ENCODE results near the gene TM7SF2. TPM values are rescaled to one million over a fixed set of nuclear protein-coding genes. Genes with fewer than 3 reads are reported as not detected.

Gene TM7SF2
- total RNA-seq, 1 experiment from 2014 or later = 63.8 TPM

DNA sequence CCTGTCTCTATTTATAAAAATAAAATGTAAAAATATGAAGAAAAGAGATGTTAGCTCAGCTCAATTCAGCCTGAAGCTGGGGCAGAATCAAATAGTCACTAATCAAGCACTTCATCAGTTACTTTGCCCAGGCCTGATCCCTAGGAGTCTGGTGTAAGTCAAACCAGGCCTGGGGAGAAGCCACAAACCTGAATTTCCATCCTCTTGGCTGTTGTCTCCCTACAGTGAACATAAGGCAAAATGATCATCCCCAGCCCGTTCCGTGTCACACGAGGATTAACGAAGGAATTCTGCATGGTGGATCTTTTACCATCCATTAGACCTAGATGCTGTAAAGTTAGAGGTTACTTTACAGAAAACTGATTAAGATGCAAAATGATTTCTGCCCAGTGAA lies 46.8 kb upstream of the TM7SF2 start (continued):
- TF ChIP-seq, protein P1, sequence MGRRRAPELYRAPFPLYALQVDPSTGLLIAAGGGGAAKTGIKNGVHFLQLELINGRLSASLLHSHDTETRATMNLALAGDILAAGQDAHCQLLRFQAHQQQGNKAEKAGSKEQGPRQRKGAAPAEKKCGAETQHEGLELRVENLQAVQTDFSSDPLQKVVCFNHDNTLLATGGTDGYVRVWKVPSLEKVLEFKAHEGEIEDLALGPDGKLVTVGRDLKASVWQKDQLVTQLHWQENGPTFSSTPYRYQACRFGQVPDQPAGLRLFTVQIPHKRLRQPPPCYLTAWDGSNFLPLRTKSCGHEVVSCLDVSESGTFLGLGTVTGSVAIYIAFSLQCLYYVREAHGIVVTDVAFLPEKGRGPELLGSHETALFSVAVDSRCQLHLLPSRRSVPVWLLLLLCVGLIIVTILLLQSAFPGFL (CRISPR knock-in tag; IDR thresholded peaks at IDR 0.05; ENCODE audit: borderline replicate concordance) = no peak

DNA sequence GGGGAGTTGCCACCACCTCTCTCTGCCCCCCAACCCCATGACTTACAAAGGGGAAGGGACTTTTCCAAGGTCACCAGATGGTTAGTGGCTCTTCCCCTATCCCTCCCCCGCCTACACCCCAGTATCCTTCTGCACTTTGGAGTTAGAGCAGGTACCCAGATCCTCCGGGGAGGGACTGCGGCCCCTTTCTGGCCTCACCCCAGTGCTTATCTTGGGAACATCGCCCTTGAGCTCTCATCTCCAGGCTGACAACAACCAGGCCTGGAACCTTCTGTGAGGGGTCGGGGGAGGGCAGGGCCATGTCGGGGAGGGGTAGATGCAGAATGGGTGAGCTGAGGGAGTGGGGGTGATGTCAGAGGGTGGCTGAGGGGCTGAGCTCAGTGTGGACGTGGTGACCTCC lies 45.8 kb upstream of the TM7SF2 start:
- ATAC-seq = no peak
- H3K27me3 Mint-ChIP-seq (ENCODE audit: low read depth) = no peaks in the 10 kb centered on the region; the same call in 1 of the 2 replicates
- H3K4me1 Mint-ChIP-seq = peaks cover 25% of the 10 kb centered on the region
- H3K4me3 Mint-ChIP-seq = no peak overlapping the region
- H3K9me3 Mint-ChIP-seq = no peaks in the 10 kb centered on the region
- DNase-seq (ENCODE audit: low spot score) = no peak
- ChIA-PET POLR2A (interaction anchor here (0.8 to 1.4 kb wide), 4 partner anchors 10 to 116 kb away, joined by 3 to 4 read pairs (median 3); partner anchors contain the start of genes CAPN1, SAC3D1 and VPS51), CTCF (interaction anchor here (0.6 to 2.2 kb wide), 11 partner anchors 10 to 219 kb away, joined by 3 to 10 read pairs (median 4); partner anchors contain the start of genes ARL2, FAU, MRPL49 and SAC3D1)
- no peak overlapping the region for H3K27ac Mint-ChIP-seq
- TF ChIP-seq RORB (CRISPR knock-in tag; IDR thresholded peaks at IDR 0.05) (no peak), MXD4 (CRISPR knock-in tag; IDR thresholded peaks at IDR 0.05; ENCODE audit: borderline replicate concordance) (no peak), FOXP1 (CRISPR knock-in tag; IDR thresholded peaks at IDR 0.05; ENCODE audit: borderline replicate concordance) (no peak), SOX15 (CRISPR knock-in tag; IDR thresholded peaks at IDR 0.05) (no peak), PRRX2 (CRISPR knock-in tag; IDR thresholded peaks at IDR 0.05) (no peak)
- TF ChIP-seq, protein P2, sequence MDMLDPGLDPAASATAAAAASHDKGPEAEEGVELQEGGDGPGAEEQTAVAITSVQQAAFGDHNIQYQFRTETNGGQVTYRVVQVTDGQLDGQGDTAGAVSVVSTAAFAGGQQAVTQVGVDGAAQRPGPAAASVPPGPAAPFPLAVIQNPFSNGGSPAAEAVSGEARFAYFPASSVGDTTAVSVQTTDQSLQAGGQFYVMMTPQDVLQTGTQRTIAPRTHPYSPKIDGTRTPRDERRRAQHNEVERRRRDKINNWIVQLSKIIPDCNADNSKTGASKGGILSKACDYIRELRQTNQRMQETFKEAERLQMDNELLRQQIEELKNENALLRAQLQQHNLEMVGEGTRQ (CRISPR knock-in tag; IDR thresholded peaks at IDR 0.05) = no peak
- TF ChIP-seq, protein P3, sequence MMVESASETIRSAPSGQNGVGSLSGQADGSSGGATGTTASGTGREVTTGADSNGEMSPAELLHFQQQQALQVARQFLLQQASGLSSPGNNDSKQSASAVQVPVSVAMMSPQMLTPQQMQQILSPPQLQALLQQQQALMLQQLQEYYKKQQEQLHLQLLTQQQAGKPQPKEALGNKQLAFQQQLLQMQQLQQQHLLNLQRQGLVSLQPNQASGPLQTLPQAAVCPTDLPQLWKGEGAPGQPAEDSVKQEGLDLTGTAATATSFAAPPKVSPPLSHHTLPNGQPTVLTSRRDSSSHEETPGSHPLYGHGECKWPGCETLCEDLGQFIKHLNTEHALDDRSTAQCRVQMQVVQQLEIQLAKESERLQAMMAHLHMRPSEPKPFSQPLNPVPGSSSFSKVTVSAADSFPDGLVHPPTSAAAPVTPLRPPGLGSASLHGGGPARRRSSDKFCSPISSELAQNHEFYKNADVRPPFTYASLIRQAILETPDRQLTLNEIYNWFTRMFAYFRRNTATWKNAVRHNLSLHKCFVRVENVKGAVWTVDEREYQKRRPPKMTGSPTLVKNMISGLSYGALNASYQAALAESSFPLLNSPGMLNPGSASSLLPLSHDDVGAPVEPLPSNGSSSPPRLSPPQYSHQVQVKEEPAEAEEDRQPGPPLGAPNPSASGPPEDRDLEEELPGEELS (CRISPR knock-in tag; IDR thresholded peaks at IDR 0.05) = no peak
- TF ChIP-seq, protein P4, sequence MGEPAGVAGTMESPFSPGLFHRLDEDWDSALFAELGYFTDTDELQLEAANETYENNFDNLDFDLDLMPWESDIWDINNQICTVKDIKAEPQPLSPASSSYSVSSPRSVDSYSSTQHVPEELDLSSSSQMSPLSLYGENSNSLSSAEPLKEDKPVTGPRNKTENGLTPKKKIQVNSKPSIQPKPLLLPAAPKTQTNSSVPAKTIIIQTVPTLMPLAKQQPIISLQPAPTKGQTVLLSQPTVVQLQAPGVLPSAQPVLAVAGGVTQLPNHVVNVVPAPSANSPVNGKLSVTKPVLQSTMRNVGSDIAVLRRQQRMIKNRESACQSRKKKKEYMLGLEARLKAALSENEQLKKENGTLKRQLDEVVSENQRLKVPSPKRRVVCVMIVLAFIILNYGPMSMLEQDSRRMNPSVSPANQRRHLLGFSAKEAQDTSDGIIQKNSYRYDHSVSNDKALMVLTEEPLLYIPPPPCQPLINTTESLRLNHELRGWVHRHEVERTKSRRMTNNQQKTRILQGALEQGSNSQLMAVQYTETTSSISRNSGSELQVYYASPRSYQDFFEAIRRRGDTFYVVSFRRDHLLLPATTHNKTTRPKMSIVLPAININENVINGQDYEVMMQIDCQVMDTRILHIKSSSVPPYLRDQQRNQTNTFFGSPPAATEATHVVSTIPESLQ (CRISPR knock-in tag; IDR thresholded peaks at IDR 0.05) = no peak
- no peaks in the 10 kb centered on the region for H3K36me3 Mint-ChIP-seq

DNA sequence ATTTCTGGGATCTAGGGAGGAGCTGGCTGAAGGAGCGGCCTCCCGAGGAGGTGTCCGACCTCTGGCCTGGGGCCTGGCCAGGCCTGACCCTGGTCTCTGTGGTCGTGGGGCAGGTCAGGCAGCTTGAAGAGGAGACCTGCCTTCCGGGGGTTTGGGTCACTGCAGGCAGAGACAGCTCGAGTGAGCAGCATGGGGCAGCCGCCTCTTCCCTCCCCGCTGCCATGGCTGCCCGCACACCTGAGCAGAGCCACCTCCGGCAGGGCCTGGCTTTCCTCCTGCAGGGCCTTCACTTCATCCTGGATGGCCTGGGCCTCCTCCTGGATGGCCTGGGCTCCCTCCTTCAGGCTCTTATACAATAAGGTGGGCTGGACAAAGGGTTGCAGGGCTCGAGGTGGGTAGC lies 45.4 kb upstream of the TM7SF2 start:
- TF ChIP-seq, protein P5, sequence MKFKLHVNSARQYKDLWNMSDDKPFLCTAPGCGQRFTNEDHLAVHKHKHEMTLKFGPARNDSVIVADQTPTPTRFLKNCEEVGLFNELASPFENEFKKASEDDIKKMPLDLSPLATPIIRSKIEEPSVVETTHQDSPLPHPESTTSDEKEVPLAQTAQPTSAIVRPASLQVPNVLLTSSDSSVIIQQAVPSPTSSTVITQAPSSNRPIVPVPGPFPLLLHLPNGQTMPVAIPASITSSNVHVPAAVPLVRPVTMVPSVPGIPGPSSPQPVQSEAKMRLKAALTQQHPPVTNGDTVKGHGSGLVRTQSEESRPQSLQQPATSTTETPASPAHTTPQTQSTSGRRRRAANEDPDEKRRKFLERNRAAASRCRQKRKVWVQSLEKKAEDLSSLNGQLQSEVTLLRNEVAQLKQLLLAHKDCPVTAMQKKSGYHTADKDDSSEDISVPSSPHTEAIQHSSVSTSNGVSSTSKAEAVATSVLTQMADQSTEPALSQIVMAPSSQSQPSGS (CRISPR knock-in tag; IDR thresholded peaks at IDR 0.05; ENCODE audit: borderline replicate concordance, low read depth) = no peak
- TF ChIP-seq SP1 (CRISPR knock-in tag; conservative IDR thresholded peaks at IDR 0.05) = 0 out of 2 replicates have a peak, but pooled peaks have one; percentile 20
- no peaks in the 10 kb centered on the region for H3K9me3 Mint-ChIP-seq
- ATAC-seq (peak; percentile 4; the same call in 1 of the 2 replicates), DNase-seq (ENCODE audit: low spot score) (no peak)
- no peaks in the 10 kb centered on the region for H3K36me3 Mint-ChIP-seq
- H3K27ac Mint-ChIP-seq = no peak overlapping the region; the same call in 1 of the 2 replicates
- CTCF ChIA-PET = interaction anchor here (0.5 to 2.2 kb wide), 12 partner anchors 9 to 219 kb away, joined by 3 to 10 read pairs (median 4); partner anchors contain the start of genes ARL2, FAU, MRPL49 and SAC3D1
- POLR2A ChIA-PET = interaction anchor here (0.8 to 1.4 kb wide), 4 partner anchors 9 to 116 kb away, joined by 3 to 4 read pairs (median 3); partner anchors contain the start of genes CAPN1, SAC3D1 and VPS51
- H3K4me1 Mint-ChIP-seq = peaks cover 23% of the 10 kb centered on the region
- H3K4me3 Mint-ChIP-seq = peak overlapping the region; percentile 49
- H3K27me3 Mint-ChIP-seq (ENCODE audit: low read depth) = no peaks in the 10 kb centered on the region; the same call in 1 of the 2 replicates
